Activated naive CD4-positive, alpha-beta T cell treated with anti-CD3 and anti-CD28 coated beads, Interleukin-2, amount 10 ng/mL, durations not matched to agents 5 hours and 36 hours (primary cell): ENCODE data around the gene KCNJ16. TPM values are rescaled to one million over a fixed set of nuclear protein-coding genes. Genes with fewer than 3 reads are reported as not detected.

Experiments
- total RNA-seq, 2 experiments: library from RNA; stranded (reverse); gene quantifications; one replicate each; pipeline ENCODE4 v1.2.3, GENCODE V29; 2021

KCNJ16 gene
- not detected for total RNA-seq

DNA sequence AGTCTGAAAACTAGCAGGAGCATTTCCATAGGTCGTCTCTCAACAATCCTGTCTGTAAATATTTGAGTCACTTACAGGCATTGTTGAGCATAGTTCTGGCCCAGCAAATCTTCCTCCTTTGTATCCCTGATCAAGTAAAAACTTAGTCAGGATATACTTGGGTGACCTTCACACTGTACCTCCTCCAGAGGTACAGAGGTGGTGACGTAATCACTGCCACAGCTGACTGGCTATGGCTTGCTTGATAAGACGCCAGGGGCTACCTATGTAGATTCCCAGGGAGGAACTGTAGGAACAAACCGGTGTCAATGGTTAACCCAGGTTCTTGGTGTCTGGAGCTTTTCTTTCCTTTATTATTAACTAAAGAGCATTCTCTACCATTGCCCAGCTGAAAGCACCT is at the start of gene KCNJ16:
Gene KCNJ16, plus strand, starts transcription at position 270 of the 400 bp plus-strand sequence. CDS start 56,863 bp downstream, outside the sequence.

DNA sequence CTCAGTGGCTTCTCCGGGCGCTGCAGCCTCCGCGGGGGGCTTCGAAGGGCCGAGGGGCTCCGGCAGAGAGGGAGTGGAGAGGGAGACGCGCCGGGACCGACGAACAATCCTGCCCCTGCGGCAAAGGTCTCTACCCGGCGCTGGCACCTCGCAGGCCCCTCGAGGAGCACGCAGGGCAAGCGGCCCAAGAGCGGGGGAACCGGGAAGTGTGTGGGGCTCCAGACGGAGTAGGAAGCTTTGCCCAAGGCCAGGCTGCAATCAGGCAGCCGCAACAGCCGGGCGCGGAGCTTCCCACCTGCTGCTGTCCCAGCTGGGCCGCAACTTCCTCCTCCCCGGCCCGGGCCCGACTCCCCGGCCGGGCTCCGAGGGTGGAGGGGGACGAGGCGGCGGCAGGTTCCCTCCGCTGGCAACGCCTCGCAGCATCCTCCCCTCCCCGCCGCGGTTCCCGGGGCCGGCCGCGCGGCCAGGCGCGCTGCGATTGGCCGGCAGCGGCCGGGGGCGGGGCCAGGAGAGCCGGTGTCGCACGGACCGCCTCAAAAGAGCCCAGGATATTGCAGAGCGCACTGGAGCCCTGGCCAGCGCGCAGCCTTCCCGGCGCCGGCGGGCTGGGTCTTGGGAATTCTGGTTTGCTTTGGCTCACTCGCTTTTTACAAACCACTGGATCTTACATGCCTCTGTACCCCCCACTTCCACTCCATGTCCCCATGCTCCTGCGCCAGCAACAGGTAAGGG is 94.1 kb downstream of the KCNJ16 start, which contains the start of gene KCNJ2:
Gene KCNJ2, plus strand, starts transcription at position 556 of the 732 bp plus-strand sequence. CDS start 5,508 bp downstream, outside the sequence.

Other genes starting within 250 kb of the KCNJ16 start
- not detected for gene KCNJ2, start 94.3 kb downstream of the KCNJ16 start, total RNA-seq